Fibroblast of mammary gland (primary cell): ENCODE measurements around the gene TCFL5.
A peak's percentile ranks its signal among the peaks of the same experiment; 100 is the strongest.

Experiments
- DNase-seq: peaks from one replicate; pipeline ENCODE4 v3.0.0-alpha.2; 2010; ENCODE audit warnings: low read depth
- H3K4me3 ChIP-seq: 2 replicates; pipeline ENCODE4 v1.5.1; 2011; ENCODE audit warnings: low read depth, mild to moderate bottlenecking, low read length, moderate library complexity; ENCODE audit not compliant: control insufficient read depth
- CTCF ChIP-seq: conservative IDR thresholded peaks from 2 replicates; pipeline ENCODE4 v1.5.1; 2011; ENCODE audit warnings: low read depth, low read length, inconsistent platforms; ENCODE audit not compliant: control insufficient read depth, insufficient read depth

TCFL5 gene

GRCh38 chr20:62791301-62792181, 70.1 kb downstream of the TCFL5 start:
- no peak overlapping the region for H3K4me3 ChIP-seq
- TF ChIP-seq CTCF: peak; percentile 98
- peak; percentile 91 for DNase-seq
